ENCODE results near the gene ZBTB47.

ZBTB47 gene

GRCh38 chr3:42712688-42713372, 59.3 kb downstream of the ZBTB47 start:
- DNase-seq (ENCODE audit: low read depth) = no peak

DNA sequence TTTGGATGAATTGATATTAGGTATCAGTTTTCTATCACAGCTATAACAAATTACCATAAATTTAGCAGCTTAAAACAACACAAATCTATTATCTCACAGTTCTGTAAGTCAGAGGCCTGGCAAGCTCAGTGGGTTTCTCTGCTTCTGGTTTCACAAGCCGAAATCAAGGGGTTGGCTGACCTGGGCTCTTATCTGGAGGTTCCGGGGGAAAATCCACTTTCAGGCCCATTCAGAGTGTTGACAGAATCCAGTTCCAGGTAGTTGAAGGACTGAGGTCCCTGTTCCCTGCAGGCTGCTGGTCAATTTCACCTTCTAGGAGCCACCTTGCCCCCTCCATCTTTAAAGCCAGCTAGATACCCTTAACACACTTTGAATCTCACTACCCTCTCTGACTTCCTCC, 60.2 kb downstream of the ZBTB47 start:
- no peak for DNase-seq (ENCODE audit: low read depth)

DNA sequence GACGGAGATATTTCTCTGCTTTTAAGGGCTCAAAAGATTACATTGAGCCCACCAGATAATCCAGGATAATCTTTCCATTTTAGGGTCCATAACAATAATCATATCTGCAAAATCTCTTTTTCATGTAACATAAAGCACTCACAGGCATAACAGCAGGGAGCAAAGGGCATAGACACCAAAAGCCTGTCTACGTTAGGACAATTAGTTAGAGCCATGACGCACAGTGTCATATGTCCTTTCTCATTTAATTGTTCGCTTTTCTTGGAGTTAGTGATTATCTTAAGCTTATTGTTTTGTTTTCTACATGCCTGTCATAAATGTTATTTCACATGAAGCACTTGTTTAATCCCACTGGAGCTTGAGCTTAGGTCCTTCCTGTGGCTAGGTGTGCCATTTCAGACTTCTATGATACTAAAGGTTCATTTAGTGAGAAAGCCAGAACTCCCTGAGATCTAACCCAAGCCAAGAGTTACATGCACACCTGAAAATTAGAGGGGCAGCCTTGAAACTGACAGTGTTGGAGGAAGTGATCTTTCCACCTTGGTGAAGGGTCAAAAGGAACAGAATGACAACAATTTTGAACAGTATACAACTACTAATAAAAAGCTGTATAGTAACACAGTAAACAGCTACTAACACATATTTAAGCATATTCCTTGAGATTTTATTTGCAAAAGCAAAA, 60.8 kb downstream of the ZBTB47 start:
- DNase-seq (ENCODE audit: low read depth) = no peak

All from activated T-helper 1 cell treated with Interleukin-2 at 50 U/mL for 16 hours (primary cell).